K562 (cell line): Measurements from ENCODE around the gene SLC6A6. TPM values are rescaled to one million over a fixed set of nuclear protein-coding genes. Genes with fewer than 3 reads are reported as not detected.
A peak's percentile ranks its signal among the peaks of the same experiment; 100 is the strongest.

ENCODE experiments used
- ETV1 ChIP-seq: fragments of 450-650 bp; conservative IDR thresholded peaks from 2 replicates; pipeline ENCODE4 v1.6.1; 2016; ENCODE audit warnings: missing genetic modification characterization, control low read depth, low read depth, missing compliant biosample characterization
- KDM1A ChIP-seq, 2 experiments: fragments of 450-650 bp; IDR thresholded peaks; 2 replicates each; pipeline ENCODE4 v1.6.1; 2016; ENCODE audit warnings: mild to moderate bottlenecking in 2 of 2
- MYC ChIP-seq, 2 experiments: fragments of 250-450 bp in 1 of 2; sonication (Bioruptor Pico) in 1 of 2; IDR thresholded peaks; 2 replicates each; pipeline versions ENCODE4 v1.5.1 to v1.6.1; 2012 to 2021; ENCODE audit warnings: low read depth in 2 of 2, borderline replicate concordance in 1 of 2, improper control_type of control experiment in 1 of 2, low read length in 1 of 2, mild to moderate bottlenecking in 1 of 2, moderate library complexity in 1 of 2
- NCOR1 ChIP-seq: fragments of 450-650 bp; IDR thresholded peaks from 2 replicates; pipeline ENCODE4 v1.6.1; 2016; ENCODE audit warnings: mild to moderate bottlenecking, moderate library complexity
- POLR3G ChIP-seq: IDR thresholded peaks from 2 replicates; pipeline ENCODE4 v1.6.1; 2011; ENCODE audit not compliant: insufficient read length, insufficient replicate concordance; ENCODE audit errors: extremely low read depth
- RB1 ChIP-seq: fragments of 450-650 bp; IDR thresholded peaks from 2 replicates; pipeline ENCODE4 v1.6.1; 2017; ENCODE audit warnings: low read depth, mild to moderate bottlenecking
- ZNF3 ChIP-seq: fragments of 250-450 bp; sonication (Bioruptor Pico); IDR thresholded peaks from 2 replicates; pipeline ENCODE4 v1.5.0; 2021; ENCODE audit warnings: mild to moderate bottlenecking, moderate library complexity
- ZNF583 ChIP-seq: fragments of 250-450 bp; sonication (Bioruptor Pico); IDR thresholded peaks from 2 replicates; pipeline ENCODE4 v1.4.0; 2020
- polyA plus RNA-seq, 8 experiments: library from polyadenylated mRNA; depleted of rRNA in 4 of 8; stranded (reverse) in 5 of 8; unstranded in 3 of 8; fragments of >200 nt; fragmentation: Nextera tagmentation in 2 of 8; fragmentation: Illumina TruSeq in 1 of 8; extraction: Ambion mirVana in 2 of 8; extraction: Trizol in 1 of 8; gene quantifications; 2 replicates each; pipeline versions ENCODE4 v1.2.1 to v1.2.3, GENCODE V29; 2011 to 2014; ENCODE audit warnings: inconsistent platforms in 1 of 8, missing spikeins in 1 of 8
- total RNA-seq, 7 experiments: library from RNA; depleted of rRNA in 6 of 7; stranded (reverse); fragments of >200 nt in 6 of 7; fragmentation: Illumina TruSeq in 2 of 7; extraction: Trizol in 2 of 7; gene quantifications; 2 replicates each; pipeline versions ENCODE4 v1.2.1 to v1.2.3, GENCODE V29; 2011 to 2021; ENCODE audit warnings: low replicate concordance in 1 of 7
- TF ChIP-seq, protein P1 (sequence below): fragments of 200-400 bp; formaldehyde crosslinking; IDR thresholded peaks from 2 replicates; pipeline ENCODE4 v1.6.1; 2017; ENCODE audit warnings: mild to moderate bottlenecking, low read depth, low read length, moderate library complexity
- TF ChIP-seq, protein P2 (sequence below), 2 experiments: fragments of 450-650 bp; conservative IDR thresholded peaks; 2 replicates each; pipeline ENCODE4 v1.6.1; 2017; ENCODE audit warnings: mild to moderate bottlenecking in 2 of 2, moderate library complexity in 2 of 2
- TF ChIP-seq, protein P3 (sequence below): IDR thresholded peaks from 2 replicates; pipeline ENCODE4 v1.6.1; 2012; ENCODE audit warnings: low read depth, low read length, improper control_type of control experiment, borderline replicate concordance
- TF ChIP-seq, protein P4 (sequence below): fragments of 450-650 bp; IDR thresholded peaks from 2 replicates; pipeline ENCODE4 v1.6.1; 2017; ENCODE audit warnings: antibody characterized with exemption
- TF ChIP-seq, protein P5 (sequence below): sonication (generic); formaldehyde crosslinking; IDR thresholded peaks from 2 replicates; pipeline ENCODE4 v1.8.1; 2023; ENCODE audit warnings: mild to moderate bottlenecking, missing genetic modification reagents, moderate library complexity
- TF ChIP-seq, protein P6 (sequence below): IDR thresholded peaks from 2 replicates; pipeline ENCODE4 v1.6.1; 2011; ENCODE audit warnings: borderline replicate concordance, low read depth, mild to moderate bottlenecking, moderate library complexity, low read length; ENCODE audit not compliant: insufficient read depth, poor library complexity, severe bottlenecking
- TF ChIP-seq, protein P7 (sequence below): fragments of 450-650 bp; IDR thresholded peaks from 2 replicates; pipeline ENCODE4 v1.6.1; 2016

Gene SLC6A6
- total and polyA plus RNA-seq, 9 of the 15 experiments (the other 6 are each of a cell fraction or from before 2014, with no cell fraction given), result 12.3 to 203 (median 93.2) TPM

DNA sequence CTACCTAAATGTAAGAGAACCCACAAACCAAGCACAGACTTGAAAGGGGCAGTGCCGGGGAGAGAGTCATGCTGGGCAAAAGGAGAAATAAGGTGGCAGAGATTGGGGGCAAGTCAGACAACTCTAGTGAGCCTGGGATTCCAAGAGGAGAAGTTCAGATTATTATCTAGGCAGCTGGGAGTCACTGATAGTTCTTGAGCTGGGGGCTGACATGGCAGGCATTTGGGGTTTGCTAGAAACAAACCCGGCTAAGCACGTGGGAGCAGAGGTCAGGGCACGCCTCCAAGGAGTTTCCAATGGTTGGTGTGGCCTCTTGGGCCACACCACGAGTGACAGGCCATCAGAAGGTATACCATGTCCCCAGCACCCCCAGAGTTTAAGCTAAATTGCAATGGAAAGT is 27.6 kb downstream of the SLC6A6 start (continued):
- TF ChIP-seq, protein P1, sequence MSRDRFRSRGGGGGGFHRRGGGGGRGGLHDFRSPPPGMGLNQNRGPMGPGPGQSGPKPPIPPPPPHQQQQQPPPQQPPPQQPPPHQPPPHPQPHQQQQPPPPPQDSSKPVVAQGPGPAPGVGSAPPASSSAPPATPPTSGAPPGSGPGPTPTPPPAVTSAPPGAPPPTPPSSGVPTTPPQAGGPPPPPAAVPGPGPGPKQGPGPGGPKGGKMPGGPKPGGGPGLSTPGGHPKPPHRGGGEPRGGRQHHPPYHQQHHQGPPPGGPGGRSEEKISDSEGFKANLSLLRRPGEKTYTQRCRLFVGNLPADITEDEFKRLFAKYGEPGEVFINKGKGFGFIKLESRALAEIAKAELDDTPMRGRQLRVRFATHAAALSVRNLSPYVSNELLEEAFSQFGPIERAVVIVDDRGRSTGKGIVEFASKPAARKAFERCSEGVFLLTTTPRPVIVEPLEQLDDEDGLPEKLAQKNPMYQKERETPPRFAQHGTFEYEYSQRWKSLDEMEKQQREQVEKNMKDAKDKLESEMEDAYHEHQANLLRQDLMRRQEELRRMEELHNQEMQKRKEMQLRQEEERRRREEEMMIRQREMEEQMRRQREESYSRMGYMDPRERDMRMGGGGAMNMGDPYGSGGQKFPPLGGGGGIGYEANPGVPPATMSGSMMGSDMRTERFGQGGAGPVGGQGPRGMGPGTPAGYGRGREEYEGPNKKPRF, result no peak
- TF ChIP-seq, protein P2, sequence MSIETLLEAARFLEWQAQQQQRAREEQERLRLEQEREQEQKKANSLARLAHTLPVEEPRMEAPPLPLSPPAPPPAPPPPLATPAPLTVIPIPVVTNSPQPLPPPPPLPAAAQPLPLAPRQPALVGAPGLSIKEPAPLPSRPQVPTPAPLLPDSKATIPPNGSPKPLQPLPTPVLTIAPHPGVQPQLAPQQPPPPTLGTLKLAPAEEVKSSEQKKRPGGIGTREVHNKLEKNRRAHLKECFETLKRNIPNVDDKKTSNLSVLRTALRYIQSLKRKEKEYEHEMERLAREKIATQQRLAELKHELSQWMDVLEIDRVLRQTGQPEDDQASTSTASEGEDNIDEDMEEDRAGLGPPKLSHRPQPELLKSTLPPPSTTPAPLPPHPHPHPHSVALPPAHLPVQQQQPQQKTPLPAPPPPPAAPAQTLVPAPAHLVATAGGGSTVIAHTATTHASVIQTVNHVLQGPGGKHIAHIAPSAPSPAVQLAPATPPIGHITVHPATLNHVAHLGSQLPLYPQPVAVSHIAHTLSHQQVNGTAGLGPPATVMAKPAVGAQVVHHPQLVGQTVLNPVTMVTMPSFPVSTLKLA (conservative IDR thresholded peaks at IDR 0.05), result peak; percentile 76 to 84
- TF ChIP-seq ZNF3, result no peak
- TF ChIP-seq KDM1A (IDR thresholded peaks at IDR 0.05), result peak; percentile 64 to 83
- TF ChIP-seq, protein P3, sequence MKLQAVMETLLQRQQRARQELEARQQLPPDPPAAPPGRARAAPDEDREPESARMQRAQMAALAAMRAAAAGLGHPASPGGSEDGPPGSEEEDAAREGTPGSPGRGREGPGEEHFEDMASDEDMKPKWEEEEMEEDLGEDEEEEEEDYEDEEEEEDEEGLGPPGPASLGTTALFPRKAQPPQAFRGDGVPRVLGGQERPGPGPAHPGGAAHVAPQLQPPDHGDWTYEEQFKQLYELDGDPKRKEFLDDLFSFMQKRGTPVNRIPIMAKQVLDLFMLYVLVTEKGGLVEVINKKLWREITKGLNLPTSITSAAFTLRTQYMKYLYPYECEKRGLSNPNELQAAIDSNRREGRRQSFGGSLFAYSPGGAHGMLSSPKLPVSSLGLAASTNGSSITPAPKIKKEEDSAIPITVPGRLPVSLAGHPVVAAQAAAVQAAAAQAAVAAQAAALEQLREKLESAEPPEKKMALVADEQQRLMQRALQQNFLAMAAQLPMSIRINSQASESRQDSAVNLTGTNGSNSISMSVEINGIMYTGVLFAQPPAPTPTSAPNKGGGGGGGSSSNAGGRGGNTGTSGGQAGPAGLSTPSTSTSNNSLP, result no peak
- no peak for TF ChIP-seq NCOR1
- TF ChIP-seq, protein P4, sequence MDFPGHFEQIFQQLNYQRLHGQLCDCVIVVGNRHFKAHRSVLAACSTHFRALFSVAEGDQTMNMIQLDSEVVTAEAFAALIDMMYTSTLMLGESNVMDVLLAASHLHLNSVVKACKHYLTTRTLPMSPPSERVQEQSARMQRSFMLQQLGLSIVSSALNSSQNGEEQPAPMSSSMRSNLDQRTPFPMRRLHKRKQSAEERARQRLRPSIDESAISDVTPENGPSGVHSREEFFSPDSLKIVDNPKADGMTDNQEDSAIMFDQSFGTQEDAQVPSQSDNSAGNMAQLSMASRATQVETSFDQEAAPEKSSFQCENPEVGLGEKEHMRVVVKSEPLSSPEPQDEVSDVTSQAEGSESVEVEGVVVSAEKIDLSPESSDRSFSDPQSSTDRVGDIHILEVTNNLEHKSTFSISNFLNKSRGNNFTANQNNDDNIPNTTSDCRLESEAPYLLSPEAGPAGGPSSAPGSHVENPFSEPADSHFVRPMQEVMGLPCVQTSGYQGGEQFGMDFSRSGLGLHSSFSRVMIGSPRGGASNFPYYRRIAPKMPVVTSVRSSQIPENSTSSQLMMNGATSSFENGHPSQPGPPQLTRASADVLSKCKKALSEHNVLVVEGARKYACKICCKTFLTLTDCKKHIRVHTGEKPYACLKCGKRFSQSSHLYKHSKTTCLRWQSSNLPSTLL, result no peak
- TF ChIP-seq, protein P5, sequence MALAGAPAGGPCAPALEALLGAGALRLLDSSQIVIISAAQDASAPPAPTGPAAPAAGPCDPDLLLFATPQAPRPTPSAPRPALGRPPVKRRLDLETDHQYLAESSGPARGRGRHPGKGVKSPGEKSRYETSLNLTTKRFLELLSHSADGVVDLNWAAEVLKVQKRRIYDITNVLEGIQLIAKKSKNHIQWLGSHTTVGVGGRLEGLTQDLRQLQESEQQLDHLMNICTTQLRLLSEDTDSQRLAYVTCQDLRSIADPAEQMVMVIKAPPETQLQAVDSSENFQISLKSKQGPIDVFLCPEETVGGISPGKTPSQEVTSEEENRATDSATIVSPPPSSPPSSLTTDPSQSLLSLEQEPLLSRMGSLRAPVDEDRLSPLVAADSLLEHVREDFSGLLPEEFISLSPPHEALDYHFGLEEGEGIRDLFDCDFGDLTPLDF (CRISPR knock-in tag), result no peak
- TF ChIP-seq, protein P6, sequence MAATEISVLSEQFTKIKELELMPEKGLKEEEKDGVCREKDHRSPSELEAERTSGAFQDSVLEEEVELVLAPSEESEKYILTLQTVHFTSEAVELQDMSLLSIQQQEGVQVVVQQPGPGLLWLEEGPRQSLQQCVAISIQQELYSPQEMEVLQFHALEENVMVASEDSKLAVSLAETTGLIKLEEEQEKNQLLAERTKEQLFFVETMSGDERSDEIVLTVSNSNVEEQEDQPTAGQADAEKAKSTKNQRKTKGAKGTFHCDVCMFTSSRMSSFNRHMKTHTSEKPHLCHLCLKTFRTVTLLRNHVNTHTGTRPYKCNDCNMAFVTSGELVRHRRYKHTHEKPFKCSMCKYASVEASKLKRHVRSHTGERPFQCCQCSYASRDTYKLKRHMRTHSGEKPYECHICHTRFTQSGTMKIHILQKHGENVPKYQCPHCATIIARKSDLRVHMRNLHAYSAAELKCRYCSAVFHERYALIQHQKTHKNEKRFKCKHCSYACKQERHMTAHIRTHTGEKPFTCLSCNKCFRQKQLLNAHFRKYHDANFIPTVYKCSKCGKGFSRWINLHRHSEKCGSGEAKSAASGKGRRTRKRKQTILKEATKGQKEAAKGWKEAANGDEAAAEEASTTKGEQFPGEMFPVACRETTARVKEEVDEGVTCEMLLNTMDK, result no peak
- TF ChIP-seq, protein P7, sequence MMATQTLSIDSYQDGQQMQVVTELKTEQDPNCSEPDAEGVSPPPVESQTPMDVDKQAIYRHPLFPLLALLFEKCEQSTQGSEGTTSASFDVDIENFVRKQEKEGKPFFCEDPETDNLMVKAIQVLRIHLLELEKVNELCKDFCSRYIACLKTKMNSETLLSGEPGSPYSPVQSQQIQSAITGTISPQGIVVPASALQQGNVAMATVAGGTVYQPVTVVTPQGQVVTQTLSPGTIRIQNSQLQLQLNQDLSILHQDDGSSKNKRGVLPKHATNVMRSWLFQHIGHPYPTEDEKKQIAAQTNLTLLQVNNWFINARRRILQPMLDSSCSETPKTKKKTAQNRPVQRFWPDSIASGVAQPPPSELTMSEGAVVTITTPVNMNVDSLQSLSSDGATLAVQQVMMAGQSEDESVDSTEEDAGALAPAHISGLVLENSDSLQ, result peak; percentile 49; the same call in 1 of the 2 replicates
- TF ChIP-seq ZNF583 (CRISPR knock-in tag), result no peak
- no peak for TF ChIP-seq ETV1
- TF ChIP-seq POLR3G, result no peak
- peak; percentile 71 for TF ChIP-seq MYC (IDR thresholded peaks at IDR 0.05; ENCODE audit: low read depth, low read length)
- no peak for TF ChIP-seq MYC (CRISPR knock-in tag; IDR thresholded peaks at IDR 0.05; ENCODE audit: borderline replicate concordance, low read depth)
- no peak for TF ChIP-seq RB1
